Raji (cell line): ENCODE measurements around the gene PPFIA4.

ENCODE experiments used
- POLR2A ChIP-seq: IDR thresholded peaks from 2 replicates; pipeline ENCODE4 v1.6.1; 2011; ENCODE audit warnings: low read depth, low read length, control low read depth; ENCODE audit not compliant: insufficient read depth

The PPFIA4 gene

GRCh38 chr1:203045821-203046594, 19.7 kb downstream of the PPFIA4 start:
- TF ChIP-seq POLR2A: no peak

GRCh38 chr1:203046984-203047630, 20.8 kb downstream of the PPFIA4 start:
- no peak for TF ChIP-seq POLR2A

GRCh38 chr1:203048086-203048485, 21.8 kb downstream of the PPFIA4 start:
- TF ChIP-seq POLR2A: no peak

- no peak for TF ChIP-seq POLR2A
Measured at GRCh38 chr1:203048555-203049051, 22.3 kb downstream of the PPFIA4 start.

- no peak for TF ChIP-seq POLR2A
Measured at GRCh38 chr1:203049077-203049476, 22.8 kb downstream of the PPFIA4 start.

- TF ChIP-seq POLR2A: no peak
Measured at GRCh38 chr1:203049576-203050180, 23.4 kb downstream of the PPFIA4 start.

GRCh38 chr1:203050826-203051225, 24.5 kb downstream of the PPFIA4 start:
- TF ChIP-seq POLR2A: no peak

- TF ChIP-seq POLR2A: no peak
Measured at GRCh38 chr1:203051841-203052324, 25.6 kb downstream of the PPFIA4 start.

- TF ChIP-seq POLR2A: no peak
Measured at GRCh38 chr1:203052601-203053000, 26.3 kb downstream of the PPFIA4 start.

GRCh38 chr1:203054184-203054583, 27.9 kb downstream of the PPFIA4 start:
- TF ChIP-seq POLR2A: no peak

GRCh38 chr1:203054642-203055041, 28.4 kb downstream of the PPFIA4 start:
- no peak for TF ChIP-seq POLR2A

GRCh38 chr1:203055161-203055799, 29.0 kb downstream of the PPFIA4 start:
- no peak for TF ChIP-seq POLR2A

GRCh38 chr1:203056012-203056411, 29.7 kb downstream of the PPFIA4 start:
- no peak for TF ChIP-seq POLR2A

- TF ChIP-seq POLR2A: no peak
Measured at GRCh38 chr1:203056516-203056915, 30.2 kb downstream of the PPFIA4 start.
